OCI-LY7 (cell line): ENCODE measurements around the gene TPP1. TPM values are rescaled to one million over a fixed set of nuclear protein-coding genes. Genes with fewer than 3 reads are reported as not detected.

Source experiments
- BruUV-seq: library from RNA; stranded (reverse); fragments of 400-500 nt; replicated peaks from 2 replicates; lab custom pipeline; 2021; lab: Mats Ljungman, UMichigan
- CTCF ChIA-PET: fragments of 300-600 bp; sonication (Branson Sonifier 250); formaldehyde crosslinking; loops from one replicate; lab custom pipeline; 2022; ENCODE audit warnings: antibody characterized with exemption; ENCODE audit not compliant: unreplicated experiment; lab: Charles Lee
- POLR2A ChIA-PET: fragments of 300-600 bp; sonication (Branson Sonifier 250); formaldehyde crosslinking; loops from one replicate; lab custom pipeline; 2022; ENCODE audit warnings: antibody characterized with exemption; lab: Charles Lee
- DNase-seq: peaks from one replicate; pipeline ENCODE4 v3.0.0-alpha.2; 2015; ENCODE audit warnings: low spot score
- H2AFZ ChIP-seq: fragments of 200-600 bp; sonication (generic), shearing (Covaris generic); 2 replicates; pipeline ENCODE4 v1.6.1; 2014; ENCODE audit warnings: mild to moderate bottlenecking, antibody characterized with exemption, low read length, moderate library complexity
- H3K27ac ChIP-seq: fragments of 200-600 bp; sonication (generic); 2 replicates; pipeline ENCODE4 v1.5.1; 2014; ENCODE audit warnings: mixed run types, low read depth, mild to moderate bottlenecking, moderate library complexity, low read length, inconsistent platforms; ENCODE audit not compliant: poor library complexity, severe bottlenecking
- H3K36me3 ChIP-seq: fragments of 200-600 bp; sonication (generic); 2 replicates; pipeline ENCODE4 v1.6.1; 2014; ENCODE audit warnings: mild to moderate bottlenecking, antibody characterized with exemption, low read length, moderate library complexity, mixed read lengths; ENCODE audit not compliant: insufficient read depth
- H3K4me1 ChIP-seq: fragments of 200-600 bp; sonication (generic); 2 replicates; pipeline ENCODE4 v1.5.1; 2014; ENCODE audit warnings: mild to moderate bottlenecking, low read length; ENCODE audit not compliant: insufficient read depth, poor library complexity, severe bottlenecking
- H3K4me2 ChIP-seq: fragments of 200-600 bp; sonication (generic); 2 replicates; pipeline ENCODE4 v1.6.1; 2014; ENCODE audit warnings: mild to moderate bottlenecking, low read length
- H3K4me3 ChIP-seq: fragments of 200-600 bp; sonication (generic); 2 replicates; pipeline ENCODE4 v1.5.1; 2014; ENCODE audit warnings: mild to moderate bottlenecking, low read depth, low read length; ENCODE audit not compliant: poor library complexity, severe bottlenecking
- H3K79me2 ChIP-seq: fragments of 200-600 bp; sonication (generic); 2 replicates; pipeline ENCODE4 v1.6.1; 2016; ENCODE audit warnings: low read depth, mild to moderate bottlenecking, low read length, moderate library complexity, mixed read lengths; ENCODE audit not compliant: insufficient read depth
- H3K9me2 ChIP-seq: fragments of 200-600 bp; sonication (generic); 2 replicates; pipeline ENCODE4 v1.6.1; 2016; ENCODE audit warnings: mild to moderate bottlenecking, low read length, mixed read lengths; ENCODE audit not compliant: insufficient read depth
- H3K9me3 ChIP-seq: fragments of 200-600 bp; sonication (generic); 2 replicates; pipeline ENCODE4 v1.6.1; 2014; ENCODE audit warnings: mild to moderate bottlenecking, mixed run types, low read length, mixed read lengths
- H4K20me1 ChIP-seq: fragments of 200-600 bp; sonication (generic); 2 replicates; pipeline ENCODE4 v1.6.1; 2014; ENCODE audit warnings: mild to moderate bottlenecking, antibody characterized with exemption, low read length, moderate library complexity, mixed read lengths; ENCODE audit not compliant: insufficient read depth
- CTCF ChIP-seq: fragments of 200-600 bp; sonication (generic); conservative IDR thresholded peaks from 2 replicates; pipeline ENCODE4 v1.5.1; 2014; ENCODE audit warnings: mild to moderate bottlenecking, antibody characterized with exemption, low read length, moderate library complexity, mixed read lengths
- EZH2phosphoT487 ChIP-seq: fragments of 200-600 bp; sonication (generic); IDR thresholded peaks from 2 replicates; pipeline ENCODE4 v1.6.1; 2018; ENCODE audit warnings: low read depth, borderline replicate concordance, mild to moderate bottlenecking, mixed run types, antibody characterized with exemption, low read length, moderate library complexity, mixed read lengths
- intact Hi-C: fragments of 100-400 bp; cut with micrococcal nuclease; formaldehyde crosslinking; loops from one replicate; pipeline ENCODE4 v1.10.0; 2022; ENCODE audit not compliant: unreplicated experiment
- total RNA-seq, 2 experiments: library from RNA; depleted of rRNA in 1 of 2; stranded (reverse); fragments of >200 nt in 1 of 2; shearing (Covaris generic) in 1 of 2; gene quantifications; 2 replicates each; pipeline ENCODE4 v1.2.3, GENCODE V29; 2014 to 2022

Gene TPP1
- total RNA-seq, 2 experiments from 2014 or later, result 16.6 to 41.1 TPM

- ChIA-PET POLR2A (interaction anchor here (1.0 to 1.2 kb wide), 2 partner anchors 8 to 12 kb away, joined by 3 to 5 read pairs; partner anchors contain the start of gene TPP1), CTCF (no interaction called here)
- H3K79me2 ChIP-seq, result no peaks in the 10 kb centered on the region
- H4K20me1 ChIP-seq, result no peaks in the 10 kb centered on the region
- intact Hi-C loops, result no loop called here
- H2AFZ ChIP-seq, result no peak overlapping the region
- no peaks in the 10 kb centered on the region for H3K9me2 ChIP-seq
- no peak overlapping the region for H3K4me3 ChIP-seq
- no peak for TF ChIP-seq EZH2phosphoT487
- TF ChIP-seq CTCF, result no peak
- 0 out of 2 replicates have a peak overlapping the region, but pooled peaks have one; percentile 20 for H3K4me2 ChIP-seq
- no peaks in the 10 kb centered on the region for H3K9me3 ChIP-seq
- H3K4me1 ChIP-seq, result peaks cover 3% of the 10 kb centered on the region
- no TSS peak for BruUV-seq
- no peaks in the 10 kb centered on the region for H3K36me3 ChIP-seq
- no peak overlapping the region for H3K27ac ChIP-seq
- DNase-seq, result no peak
Observed at GRCh38 chr11:6626971-6627761, 7.9 kb upstream of the TPP1 start.

GRCh38 chr11:6625832-6626420 lies 6.7 kb upstream of the TPP1 start:
- H3K27ac ChIP-seq, result no peak overlapping the region
- H3K36me3 ChIP-seq, result no peaks in the 10 kb centered on the region
- peaks cover 11% of the 10 kb centered on the region for H3K4me1 ChIP-seq
- H4K20me1 ChIP-seq, result no peaks in the 10 kb centered on the region
- H3K4me3 ChIP-seq, result no peak overlapping the region
- no peaks in the 10 kb centered on the region for H3K79me2 ChIP-seq
- intact Hi-C loops, result no loop called here
- H3K9me2 ChIP-seq, result no peaks in the 10 kb centered on the region
- no peak overlapping the region for H3K4me2 ChIP-seq
- ChIA-PET POLR2A (no interaction called here), CTCF (no interaction called here)
- H2AFZ ChIP-seq, result no peak overlapping the region
- H3K9me3 ChIP-seq, result no peaks in the 10 kb centered on the region
- TF ChIP-seq EZH2phosphoT487, result no peak
- TF ChIP-seq CTCF, result no peak
- BruUV-seq, result no TSS peak
- no peak for DNase-seq
